Stimulated activated CD8-positive, alpha-beta memory T cell treated with anti-CD3 and anti-CD28 coated beads, Interleukin-2, amount 100 ng/mL, for 48 hours (primary cell): Measurements from ENCODE around the gene ESAM.
"Not testable (repeated sequence)": the region's sequence is repeated elsewhere in the genome, so short reads cannot be mapped to it uniquely, and the experiment has no call there.

ENCODE experiments used
- DNase-seq, 2 donors: peaks; one replicate each; pipeline ENCODE4 v3.0.0-alpha.2; 2020; ENCODE audit warnings: low read depth in 2 of 2

The ESAM gene

DNA sequence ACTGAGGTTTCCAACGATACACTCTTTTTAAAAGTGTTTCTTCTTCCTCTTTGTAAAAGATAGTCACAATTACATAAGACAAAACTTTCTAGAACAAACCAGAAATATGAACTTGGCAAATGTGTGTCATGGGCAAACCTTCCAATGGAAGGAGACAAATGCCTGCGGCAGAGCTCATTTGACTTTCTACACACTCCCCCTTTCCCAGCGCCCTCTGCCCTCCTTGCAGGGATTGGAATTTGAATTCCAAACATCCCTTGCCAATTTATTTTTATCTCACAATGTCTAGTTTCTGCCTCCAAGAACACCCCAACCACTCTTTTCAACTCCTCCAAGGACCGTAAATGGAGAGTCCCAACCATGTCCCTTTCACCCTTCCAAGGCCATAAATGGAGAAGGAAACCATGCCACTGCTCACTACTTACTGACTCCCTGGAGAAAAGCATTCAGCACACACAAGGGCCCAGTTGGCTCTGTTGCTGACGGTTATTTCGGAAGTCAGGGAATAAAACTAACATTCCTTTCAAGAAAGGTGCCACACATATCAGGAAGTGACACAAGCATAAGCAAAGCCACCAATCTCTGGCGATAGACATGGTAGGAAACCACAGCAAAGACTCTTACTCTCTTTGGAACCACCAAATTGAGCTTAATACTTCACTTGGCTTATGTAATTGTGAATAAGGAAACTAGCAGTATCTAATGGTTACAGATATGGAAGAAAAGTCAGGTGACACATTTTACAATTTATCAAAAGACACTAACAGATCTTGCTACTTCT is 15.0 kb upstream of the ESAM start:
- no peak for DNase-seq

DNA sequence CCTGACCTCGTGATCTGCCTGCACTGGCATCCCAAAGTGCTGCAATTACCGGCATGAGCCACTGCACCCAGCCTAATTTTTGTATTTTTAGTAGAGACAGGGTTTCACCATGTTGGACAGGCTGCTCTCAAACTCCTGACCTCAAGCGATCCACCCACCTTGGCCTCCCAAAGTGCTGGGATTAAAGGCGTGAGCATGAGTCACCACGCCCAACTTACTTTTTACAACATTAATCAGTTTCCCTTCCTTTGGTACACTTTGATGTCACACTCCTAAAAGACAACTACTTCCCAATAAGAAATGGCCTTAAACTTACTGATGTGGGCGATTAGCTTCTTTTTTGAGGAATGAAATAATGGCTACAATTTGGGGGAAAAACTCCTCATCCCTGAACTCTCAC is 8.9 kb upstream of the ESAM start:
- not testable (repeated sequence) for DNase-seq

DNA sequence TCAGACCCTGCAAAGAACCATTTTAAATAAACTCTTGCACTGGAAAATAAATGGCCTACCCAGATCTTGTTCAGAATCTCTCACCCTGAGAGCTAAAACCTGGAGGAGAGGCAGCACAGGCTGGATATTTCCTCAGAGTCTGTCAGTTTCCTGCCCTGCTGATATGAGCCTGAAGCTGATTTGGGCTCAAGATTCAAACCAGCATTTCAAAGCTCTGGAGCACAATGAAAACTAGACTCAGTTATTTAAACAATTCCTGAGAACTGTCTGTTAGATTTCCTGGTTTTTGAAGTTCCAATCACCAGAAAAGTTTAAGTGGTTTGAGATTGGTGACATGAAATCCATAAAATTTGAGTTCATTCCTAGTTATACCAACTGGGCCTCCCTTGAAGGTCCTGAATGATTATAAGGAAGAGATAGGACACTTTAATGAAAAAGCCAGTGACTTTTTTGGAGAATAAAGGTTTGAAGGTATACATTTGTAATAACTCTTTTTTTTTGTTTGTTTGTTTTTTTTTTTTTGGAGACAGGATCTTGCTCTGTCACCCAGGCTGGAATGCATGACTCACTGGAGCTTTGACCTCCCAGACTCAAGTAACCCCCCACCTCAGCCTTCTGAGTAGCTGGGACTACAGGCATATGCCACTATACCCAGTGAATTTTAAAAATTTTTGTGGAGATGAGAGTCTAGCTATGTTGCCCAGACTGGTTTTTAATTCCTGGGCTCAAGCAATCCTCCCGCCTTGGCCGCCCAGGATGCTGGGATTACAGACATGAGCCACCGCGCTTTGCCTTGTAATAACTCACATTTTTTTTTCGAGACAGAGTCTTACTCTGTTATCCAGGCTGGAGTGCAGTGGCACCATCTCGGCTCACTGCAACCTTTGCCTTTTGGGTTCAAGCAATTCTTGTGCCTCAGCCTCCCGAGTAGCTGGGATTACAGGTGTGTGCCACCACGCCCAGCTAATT is 8.0 kb upstream of the ESAM start:
- no peak for DNase-seq

DNA sequence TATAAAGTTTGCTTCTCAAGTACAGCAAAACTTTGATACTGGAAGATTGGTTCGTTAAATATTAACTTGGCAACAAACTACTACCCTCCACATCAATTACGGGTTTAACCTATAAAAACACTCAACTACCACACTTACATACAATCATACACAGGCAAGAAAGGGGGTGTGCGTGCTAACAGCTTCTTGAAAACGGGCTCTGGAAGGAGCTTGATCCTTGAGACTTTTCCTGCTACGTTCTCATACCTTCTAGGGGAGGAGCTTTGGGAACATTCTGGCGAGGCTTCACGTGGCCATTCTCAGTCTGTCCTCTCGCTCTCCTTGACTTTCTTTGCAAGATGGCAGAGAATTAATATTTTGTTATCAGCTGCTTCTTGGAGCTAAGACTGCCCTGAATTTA is 6.8 kb upstream of the ESAM start:
- no peak for DNase-seq

DNA sequence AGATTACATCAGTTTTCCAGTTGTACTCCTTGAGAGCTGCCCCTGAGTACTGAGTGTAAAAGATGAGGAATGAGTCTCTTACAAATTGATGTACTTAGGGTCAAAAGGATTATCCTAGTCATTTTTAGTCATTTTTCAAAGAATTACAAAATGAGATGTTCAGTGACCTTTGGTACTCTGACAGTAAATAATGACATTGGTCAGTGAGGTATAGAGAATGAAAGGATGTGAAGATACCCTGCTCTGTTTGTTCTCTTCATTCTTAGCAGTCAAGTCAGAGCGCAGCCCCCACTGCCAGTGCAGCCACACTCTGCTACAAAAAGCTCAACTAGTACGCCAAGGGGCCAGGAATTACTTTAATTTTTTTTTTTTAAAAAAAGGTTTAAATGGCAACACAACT is 4.1 kb upstream of the ESAM start:
- no peak for DNase-seq

DNA sequence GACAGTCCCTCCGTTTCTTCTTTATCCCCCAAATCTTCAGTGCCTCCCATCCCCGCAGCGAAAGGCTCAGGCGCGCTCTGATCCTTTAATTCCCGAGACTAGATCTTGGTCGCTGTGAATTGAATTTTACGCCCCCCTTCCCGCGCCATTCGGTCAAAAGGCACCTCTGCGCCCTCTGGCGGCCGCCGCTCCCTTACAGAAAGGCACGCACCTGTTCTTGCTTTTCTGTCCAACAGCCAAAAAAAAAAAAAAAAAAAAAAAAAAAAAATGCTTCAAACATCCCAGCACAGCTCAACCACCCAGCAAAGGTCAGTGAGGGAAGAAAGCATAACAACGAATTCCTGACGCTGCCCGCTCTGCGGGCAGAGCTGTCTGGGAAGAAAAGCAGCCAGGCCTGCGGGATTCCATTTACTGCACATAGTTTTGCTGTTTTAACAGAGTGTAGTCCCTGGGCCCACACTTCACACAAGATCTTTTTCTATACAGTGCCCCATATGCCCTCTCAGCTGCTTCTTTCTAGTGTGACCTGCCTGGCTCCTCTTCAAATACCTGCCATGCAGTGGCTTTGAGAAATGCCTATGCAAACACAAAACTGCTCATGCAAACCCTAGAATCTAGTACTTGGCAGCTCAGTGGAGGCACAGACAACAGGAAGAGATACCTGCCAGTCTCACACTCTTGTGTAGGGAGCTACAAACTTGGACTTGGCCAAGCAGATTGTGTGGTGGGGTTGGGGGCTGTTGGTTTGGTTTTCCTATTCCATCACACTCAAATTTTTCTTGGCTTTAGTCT is 1.3 kb upstream of the ESAM start:
- peak; percentile 77 to 81 for DNase-seq

DNA sequence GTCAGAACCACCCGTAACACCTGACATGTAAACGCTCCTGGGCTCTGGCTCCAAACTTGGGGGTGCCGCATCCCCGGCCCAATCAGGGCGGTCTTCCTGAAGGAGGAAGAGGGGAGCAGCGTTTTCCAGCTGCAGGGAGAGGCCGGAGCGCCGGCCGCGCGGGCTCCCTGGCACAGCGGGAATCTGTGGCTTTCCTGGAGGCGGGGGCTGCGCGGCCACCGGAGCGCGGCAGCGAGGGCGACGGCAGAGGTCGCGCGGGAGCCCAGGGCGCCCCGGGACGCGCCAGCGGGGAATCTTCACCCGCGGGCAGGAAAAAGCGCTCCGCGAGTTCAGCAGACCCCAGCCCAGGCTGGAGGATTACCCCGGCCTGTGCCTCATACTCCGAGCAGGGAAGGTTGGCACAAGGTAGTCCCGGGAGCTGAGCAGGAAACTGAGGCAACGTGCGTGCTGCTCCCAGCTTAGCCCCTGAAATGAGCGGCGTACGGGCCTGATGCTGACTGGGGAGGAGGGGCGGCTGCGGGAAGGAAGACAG is 600 bp upstream of the ESAM start:
- DNase-seq: no peak

DNA sequence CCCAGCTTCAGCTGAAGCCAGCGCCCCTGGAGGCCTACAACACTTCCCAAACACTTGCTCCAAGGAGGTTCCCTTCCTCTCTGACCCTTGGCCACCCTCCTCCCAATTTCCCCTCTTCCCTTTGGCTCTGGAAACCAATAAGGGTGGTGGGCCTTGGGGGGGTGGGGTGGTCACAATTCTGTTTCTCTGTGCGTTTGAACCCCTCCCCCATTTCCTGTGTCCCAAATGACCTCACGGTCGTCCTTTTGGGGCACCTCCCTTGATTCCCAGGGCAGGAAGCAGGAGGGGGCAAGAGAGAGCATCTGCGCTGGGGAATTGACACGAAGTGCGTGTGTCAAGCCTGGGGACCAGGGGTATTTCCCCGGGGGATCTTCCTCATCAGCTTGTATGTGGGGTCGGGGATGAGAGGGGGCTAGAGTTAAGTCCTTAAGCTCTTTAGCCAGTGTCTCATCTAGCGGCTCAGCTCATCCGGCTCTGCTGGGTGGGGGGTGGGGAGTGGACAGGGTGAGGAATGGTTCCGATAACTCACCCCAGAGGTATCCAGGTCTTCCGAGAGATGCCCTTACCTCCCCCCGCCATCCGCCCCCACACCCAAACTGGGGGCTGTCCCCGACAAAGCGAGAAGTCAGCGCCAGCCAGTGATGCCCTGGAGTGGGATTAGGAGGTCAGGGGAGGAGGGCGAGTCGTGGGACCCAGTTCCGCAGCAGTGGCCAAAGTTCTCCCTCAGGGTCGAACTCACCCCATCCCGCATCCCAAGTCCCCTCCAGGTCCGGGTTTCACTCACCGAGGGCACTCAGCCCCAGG is 587 bp downstream of the ESAM start:
- DNase-seq: no peak

DNA sequence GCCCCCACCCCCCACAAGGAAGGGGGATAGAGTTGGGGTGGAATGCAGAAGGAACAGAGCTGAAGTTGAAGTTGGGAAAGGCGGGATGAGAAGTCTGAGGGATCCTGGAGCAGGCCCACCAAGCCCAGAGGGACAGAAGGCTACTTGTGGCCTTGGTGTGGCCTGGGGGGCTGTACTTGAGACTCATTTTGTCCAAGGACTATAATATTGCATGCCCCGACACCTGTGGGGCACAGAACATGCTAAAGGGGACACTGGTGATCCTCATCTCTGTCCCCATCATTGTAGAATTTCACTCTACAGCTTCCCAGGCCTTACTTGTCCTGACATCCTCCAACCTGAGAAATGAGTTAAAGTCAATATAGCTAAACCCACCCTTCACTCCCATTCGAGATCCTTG is 1.3 kb downstream of the ESAM start:
- DNase-seq: no peak

DNA sequence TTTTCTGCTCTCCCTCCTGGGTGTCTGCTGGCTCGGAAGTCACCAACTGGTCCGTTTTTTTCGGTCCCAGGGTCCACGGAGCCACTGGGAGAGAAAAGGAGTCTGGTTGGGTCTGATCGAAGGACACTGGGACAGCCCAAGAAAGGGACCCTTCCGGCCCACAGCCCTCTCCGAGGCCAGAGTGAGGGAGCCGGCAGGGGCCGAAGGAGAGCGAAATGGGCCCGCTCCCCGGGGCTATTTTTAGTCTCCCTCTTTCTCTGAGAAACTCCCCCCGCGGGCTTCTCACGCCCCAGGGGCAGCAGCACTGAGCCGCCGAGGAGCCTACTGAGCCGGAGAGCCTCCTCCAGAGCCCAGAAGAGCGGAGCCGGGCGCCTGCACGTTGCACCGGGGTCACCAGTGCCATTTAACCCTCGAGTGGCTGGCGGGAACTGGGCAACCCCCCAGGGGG is 1.9 kb downstream of the ESAM start:
- DNase-seq: no peak

DNA sequence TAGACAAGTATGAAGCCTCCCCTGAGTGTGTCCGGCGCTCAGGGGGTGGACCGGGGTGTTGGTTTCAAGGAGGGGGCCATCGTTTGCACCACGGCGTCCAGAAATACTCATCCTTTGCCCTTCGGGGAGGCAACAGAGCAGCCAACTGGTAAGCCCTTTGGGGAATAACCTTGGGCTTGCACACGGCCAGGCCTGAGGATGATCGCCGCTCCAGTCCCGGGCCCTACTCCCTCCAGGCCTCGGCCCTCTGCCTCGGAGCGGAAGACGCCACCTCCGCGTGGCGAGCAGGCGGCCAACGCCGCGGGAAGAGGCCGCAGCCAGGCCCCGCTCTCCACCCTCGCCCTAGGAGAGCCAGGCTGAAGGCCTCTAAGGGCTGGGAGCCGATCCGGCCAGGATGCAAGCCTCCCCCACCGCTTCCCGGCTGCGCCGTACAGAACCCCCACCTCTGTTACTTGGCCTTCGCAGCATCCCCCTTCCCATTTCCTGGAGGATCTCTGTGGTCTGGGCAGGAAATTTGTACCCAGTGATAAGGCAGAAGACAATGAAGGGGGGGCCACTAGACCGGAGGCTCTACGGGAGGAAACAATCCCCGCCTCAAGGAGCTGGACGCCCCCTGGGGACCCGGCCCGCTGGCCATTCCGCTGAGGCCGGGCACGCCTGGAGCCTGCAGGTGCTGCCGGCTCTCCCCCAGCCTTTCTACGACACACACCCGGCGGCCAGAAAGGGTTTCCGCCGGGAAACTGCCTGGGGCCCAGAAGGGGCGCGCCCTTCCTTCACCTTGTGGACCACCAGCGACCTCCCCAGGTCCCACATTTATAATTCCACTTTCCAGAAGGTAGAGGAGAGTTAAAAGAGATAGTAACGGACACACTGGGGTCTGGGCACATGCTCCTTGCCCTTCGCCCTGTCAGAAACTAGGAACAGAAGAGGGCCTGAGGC is 2.6 kb downstream of the ESAM start:
- no peak for DNase-seq

DNA sequence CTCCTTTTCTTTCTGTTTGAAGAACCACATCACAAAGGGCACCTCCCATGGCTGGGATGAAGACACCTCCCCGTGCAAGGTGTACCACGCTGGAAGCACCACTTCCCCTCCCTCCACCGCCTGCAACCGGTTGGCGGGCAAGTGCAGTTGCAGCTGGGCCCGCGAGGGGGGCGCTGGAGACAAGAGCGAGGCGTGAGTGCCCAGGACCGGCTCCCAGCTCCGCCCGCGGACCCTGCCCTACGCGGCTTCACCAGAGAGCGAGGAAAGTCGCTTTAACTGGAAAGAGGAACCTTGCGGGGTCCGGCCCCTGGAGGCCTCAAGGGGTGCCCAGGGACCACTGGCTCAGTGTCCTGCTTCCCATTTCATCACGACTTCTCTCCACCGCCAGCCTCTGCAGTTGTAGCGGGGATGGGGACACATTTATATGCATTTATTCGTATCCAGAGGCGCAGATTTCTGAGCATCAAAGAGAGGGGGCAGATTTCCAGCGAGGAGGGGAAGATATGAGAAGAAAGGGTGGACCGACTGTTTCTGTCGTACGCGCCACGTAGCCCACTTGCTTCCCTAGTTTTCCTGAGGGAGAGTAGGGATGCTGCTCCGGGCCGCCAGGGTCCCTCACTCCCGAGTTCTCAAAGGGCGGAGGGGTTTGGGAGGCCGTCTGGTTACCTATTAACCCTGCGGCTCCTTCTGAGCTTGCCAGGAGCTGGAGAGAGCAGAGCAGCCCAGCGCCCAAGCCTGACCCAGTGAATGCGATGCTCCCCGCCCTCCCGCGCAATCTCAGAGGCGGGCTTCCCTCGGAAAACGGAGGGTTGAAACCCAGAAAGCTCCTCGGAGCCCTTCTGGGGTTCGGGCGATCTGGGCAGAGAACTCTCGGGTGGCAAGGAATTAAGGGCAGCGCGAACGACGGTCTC is 3.5 kb downstream of the ESAM start:
- DNase-seq: peak; percentile 57 to 59

DNA sequence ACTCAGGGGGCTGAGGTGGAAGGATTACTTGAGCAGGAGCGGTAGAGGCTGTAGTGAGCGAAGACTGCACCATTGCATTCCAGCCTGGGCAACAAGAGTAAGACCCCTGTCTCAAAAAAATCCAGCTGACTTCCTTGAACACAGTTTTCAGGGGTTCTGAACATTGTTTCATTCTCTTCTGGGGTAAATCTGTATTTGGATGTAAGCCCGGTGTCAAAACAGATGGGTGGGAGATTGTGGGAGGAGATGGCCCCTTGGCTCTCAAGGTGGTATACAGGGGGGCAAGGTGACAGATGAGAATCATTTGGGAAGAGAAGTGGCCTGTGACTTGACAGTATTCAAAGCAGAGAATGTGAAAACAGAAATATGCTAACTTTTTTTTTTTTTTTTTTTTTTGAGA is 4.8 kb downstream of the ESAM start:
- DNase-seq: no peak

DNA sequence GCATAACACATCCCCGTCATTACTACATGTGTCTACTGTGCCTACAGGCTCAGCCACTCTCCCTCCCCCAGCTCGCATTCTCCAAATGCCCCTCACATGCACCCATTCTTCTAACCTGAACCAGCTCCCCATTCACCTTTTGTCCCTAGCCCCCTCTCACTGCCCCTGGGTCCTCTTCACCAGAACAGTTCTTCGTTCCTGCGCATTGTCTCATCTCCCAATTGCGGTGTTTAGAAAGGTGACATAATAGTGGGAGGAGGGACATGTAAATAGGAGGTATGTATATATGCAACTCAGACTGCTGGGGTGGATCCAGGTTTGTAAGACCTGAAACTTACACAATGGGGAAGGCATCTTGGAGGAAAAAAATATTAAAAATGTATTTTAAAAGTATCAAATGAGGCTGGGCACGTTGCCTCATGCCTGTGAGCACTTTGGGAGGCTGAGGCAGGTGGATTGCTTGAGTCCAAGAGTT is 5.3 kb downstream of the ESAM start:
- no peak for DNase-seq

DNA sequence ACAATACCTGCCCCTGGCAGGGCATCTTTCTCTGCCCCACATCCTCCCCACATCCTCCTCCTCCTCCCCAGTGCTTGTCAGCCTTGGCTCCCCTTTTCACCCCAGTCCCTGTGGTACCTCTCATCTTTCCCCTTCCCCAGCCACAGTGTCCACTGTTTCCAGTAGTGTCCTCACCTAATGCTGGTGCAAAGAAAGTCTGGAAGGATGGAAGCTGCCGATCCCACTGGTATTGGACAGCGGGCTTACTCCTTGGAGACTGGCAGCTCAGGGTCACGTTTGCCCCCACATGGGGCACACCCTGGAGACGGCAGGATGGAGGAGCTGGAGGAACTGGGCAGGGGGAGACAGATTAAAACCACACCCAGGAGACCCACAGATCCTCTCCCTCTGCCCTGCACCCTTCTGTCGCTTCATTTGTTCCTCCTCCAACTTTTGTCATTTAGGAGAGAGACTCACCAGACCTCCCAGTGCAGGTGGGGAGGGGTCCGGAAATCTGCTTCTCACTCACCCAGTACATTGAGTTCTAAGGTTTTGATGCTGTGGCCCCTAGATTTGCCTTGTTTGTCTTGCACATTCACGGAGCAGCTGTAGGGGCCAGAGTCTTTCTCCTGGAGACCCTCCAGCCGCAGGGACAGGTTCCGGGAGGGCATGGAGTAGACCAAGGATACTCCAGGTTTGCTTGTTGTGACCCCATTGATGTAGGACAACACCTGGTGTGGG is 5.9 kb downstream of the ESAM start:
- DNase-seq: no peak

DNA sequence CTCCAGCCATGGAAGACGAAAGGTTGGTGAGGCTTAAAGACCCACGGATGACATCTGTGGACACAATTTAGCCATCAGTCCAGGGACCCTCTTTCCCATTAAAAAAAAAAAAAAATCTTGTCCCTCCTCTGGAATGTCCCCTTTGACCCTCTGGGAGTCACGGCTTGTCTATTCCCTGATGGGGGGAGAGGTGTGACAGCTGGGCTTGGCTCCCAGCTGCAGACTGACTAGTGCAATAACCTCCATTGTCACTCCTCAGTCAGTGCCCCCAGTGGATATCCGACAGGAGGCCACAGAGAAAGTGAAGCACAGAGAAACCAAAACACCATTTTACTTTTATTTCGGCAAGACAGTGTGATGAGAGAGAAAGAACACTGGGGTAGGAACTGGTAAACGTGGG is 7.4 kb downstream of the ESAM start:
- no peak for DNase-seq

DNA sequence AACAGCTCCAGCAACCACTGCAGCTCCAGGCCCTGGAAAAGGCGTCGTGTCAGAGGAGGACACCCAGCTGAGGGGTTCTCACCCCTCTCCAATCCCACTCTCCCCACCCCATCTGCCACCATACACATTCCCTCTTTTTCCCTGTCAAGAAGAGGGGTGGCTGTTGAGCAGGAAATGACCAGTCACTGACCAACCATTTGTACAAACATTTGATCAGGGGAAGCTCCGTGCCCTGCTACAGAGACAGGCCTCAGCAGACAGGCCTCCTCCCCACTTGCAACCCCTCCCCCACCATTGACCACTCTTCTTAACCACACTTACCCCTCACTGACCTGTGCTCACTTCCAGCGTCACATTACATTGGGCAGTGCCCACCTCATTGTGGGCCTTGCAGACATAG is 7.8 kb downstream of the ESAM start:
- no peak for DNase-seq

DNA sequence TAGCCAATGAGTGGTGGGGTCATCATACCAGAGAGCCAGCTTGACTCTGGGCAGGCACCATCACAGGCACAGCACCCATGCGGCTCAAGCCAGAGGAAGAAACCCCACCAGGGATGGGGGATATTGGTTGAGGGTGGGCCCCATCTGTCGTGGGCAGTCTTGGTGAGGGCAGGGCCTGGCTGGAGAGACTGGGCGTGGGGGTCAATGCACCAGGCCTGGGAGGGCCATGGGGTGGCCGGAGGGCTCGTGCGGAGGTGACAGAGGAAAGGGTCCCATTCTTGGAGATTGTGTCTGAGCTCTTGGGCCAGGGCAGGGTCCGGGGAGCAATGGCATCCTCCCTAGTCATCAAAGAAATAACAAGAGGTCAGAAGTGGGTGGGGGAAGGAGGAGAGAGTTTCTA is 8.5 kb downstream of the ESAM start:
- no peak for DNase-seq
